NCI-H2107 treated with DMSO at 0.1 percent for 48 hours (cell line): Measurements from ENCODE around the gene EXD2.

Experiments
- DNase-seq: peaks from one replicate; lab custom pipeline; 2025; ENCODE audit not compliant: unreplicated experiment; lab: John Stamatoyannopoulos, UW

Gene EXD2

GRCh38 chr14:69246331-69246730 lies 55.0 kb downstream of the EXD2 start:
- DNase-seq = peak; percentile 98

- no peak for DNase-seq
Observed at GRCh38 chr14:69247676-69248440, 56.6 kb downstream of the EXD2 start.

- no peak for DNase-seq
Observed at GRCh38 chr14:69249603-69250002, 58.3 kb downstream of the EXD2 start.

GRCh38 chr14:69252851-69253250 lies 61.6 kb downstream of the EXD2 start:
- no peak for DNase-seq

GRCh38 chr14:69259168-69259526 lies 67.8 kb downstream of the EXD2 start:
- no peak for DNase-seq

GRCh38 chr14:69259527-69260189 lies 68.4 kb downstream of the EXD2 start, which contains the start of gene GALNT16:
GALNT16 (plus strand) TSS chr14:69260158; CDS start chr14:69260291, 133 bp downstream.
- no peak for DNase-seq

- DNase-seq = no peak
Observed at GRCh38 chr14:69260190-69260860, 69.0 kb downstream of the EXD2 start.

GRCh38 chr14:69260861-69261564 lies 69.7 kb downstream of the EXD2 start:
- no peak for DNase-seq

- DNase-seq = no peak
Observed at GRCh38 chr14:69261761-69262331, 70.5 kb downstream of the EXD2 start.

GRCh38 chr14:69262516-69262915 lies 71.2 kb downstream of the EXD2 start:
- peak; percentile 68 for DNase-seq

GRCh38 chr14:69263364-69263763 lies 72.1 kb downstream of the EXD2 start:
- peak; percentile 94 for DNase-seq

GRCh38 chr14:69263771-69264170 lies 72.5 kb downstream of the EXD2 start:
- DNase-seq = no peak

- no peak for DNase-seq
Observed at GRCh38 chr14:69266572-69267345, 75.5 kb downstream of the EXD2 start.

GRCh38 chr14:69267492-69267891 lies 76.2 kb downstream of the EXD2 start:
- no peak for DNase-seq

GRCh38 chr14:69268223-69268622 lies 76.9 kb downstream of the EXD2 start:
- DNase-seq = no peak

- no peak for DNase-seq
Observed at GRCh38 chr14:69268763-69269162, 77.5 kb downstream of the EXD2 start.

GRCh38 chr14:69269381-69269780 lies 78.1 kb downstream of the EXD2 start:
- DNase-seq = no peak

- DNase-seq = no peak
Observed at GRCh38 chr14:69270097-69270496, 78.8 kb downstream of the EXD2 start.

- DNase-seq = no peak
Observed at GRCh38 chr14:69270795-69271708, 79.8 kb downstream of the EXD2 start.
